ENCODE results near the gene PNMA6F. TPM values are rescaled to one million over a fixed set of nuclear protein-coding genes. Genes with fewer than 3 reads are reported as not detected.

Gene PNMA6F
- not detected in 2 replicates for total RNA-seq (2014; rRNA removed; shearing (Covaris generic))
- polyA plus RNA-seq (2014; cell fraction: nucleus; rRNA removed): not detected in 2 replicates

GRCh38 chrX:153321381-153322124, at the start of gene PNMA6F:
Gene PNMA6F (minus strand): TSS chrX:153321767. CDS start chrX:153320674, 1,093 bp downstream.
- DNase-seq (ENCODE audit: extremely low read depth, low read depth): no peak

DNA sequence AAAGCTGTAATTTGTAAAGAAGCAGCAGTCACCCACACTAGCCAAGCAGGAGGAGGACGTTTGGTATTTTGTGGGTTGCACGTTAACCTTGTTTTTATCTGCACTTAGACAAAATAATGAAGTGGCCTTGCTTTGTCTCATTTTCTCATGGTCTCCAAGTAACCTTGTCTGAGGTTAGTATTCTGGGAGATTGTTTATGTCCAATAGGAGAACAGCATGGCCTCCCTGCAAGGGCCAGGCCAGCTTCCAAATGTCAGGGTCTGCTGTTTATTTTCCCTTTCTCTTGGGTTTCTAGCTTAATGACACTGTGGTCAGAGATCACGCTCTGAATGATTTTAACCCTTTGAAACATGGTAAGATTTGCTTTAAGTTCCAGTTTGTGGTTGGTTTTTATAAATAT, 49.7 kb upstream of the PNMA6F start:
- DNase-seq (ENCODE audit: extremely low read depth, low read depth): no peak

GRCh38 chrX:153370293-153371055, 48.9 kb upstream of the PNMA6F start:
- no peak for DNase-seq (ENCODE audit: extremely low read depth, low read depth)

DNA sequence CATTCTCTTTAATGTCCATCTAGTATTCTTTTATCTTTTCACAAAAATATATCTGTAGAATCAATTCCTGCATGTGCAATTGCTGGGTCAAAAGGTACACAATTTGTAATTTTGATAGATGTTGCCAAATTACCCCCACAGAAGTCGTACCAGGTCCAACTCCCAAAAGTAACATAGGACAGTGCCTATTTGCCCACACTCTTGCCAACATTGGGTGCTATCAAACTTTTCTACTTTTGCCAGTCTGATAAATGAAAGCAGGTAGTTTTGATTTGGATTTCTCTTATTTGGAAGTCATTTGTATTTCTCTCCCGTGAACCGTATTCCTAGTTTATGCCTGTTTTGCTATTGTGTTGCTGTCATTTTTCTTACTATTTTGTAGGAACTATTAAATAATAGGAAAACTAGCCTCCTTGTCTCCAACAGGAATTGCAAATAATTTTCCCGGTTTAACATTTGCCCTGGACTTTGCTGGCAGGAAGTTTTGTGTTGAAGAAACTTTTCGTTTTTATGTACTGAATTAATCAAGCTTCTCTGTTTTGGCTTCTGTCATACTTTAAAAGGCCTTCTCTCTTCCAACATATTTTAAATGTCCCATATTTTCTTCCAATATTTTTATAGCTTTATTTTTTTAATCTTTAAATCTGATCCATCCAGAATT, 45.4 kb upstream of the PNMA6F start:
- no peak for DNase-seq (ENCODE audit: extremely low read depth, low read depth)

DNA sequence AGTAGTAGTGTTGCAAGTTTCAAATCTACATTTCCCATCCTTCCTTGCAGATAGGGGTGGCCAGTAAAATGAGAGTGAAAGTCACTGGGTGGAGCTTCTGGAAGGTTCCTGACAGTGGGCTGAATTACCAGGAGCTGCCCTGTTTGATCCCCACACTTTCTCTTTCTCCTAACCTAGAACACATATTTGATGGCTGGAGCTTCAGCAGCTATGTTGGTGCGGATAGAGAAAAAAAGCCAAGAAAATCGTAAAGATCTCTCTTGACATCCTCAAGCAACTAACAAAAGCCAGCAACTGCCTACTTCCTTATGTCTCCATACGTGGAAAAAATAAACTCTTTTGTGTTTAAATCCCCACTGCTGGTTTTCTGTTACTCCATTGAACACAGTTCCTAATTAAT, 44.6 kb upstream of the PNMA6F start:
- no peak for DNase-seq (ENCODE audit: extremely low read depth, low read depth)

- no peak for DNase-seq (ENCODE audit: extremely low read depth, low read depth)
Measured at GRCh38 chrX:153365670-153366069, 44.1 kb upstream of the PNMA6F start.

- no peak for DNase-seq (ENCODE audit: extremely low read depth, low read depth)
Measured at GRCh38 chrX:153361781-153362397, 40.3 kb upstream of the PNMA6F start.

GRCh38 chrX:153357877-153358276, 36.3 kb upstream of the PNMA6F start:
- no peak for DNase-seq (ENCODE audit: extremely low read depth, low read depth)

- DNase-seq (ENCODE audit: extremely low read depth, low read depth): no peak
Measured at GRCh38 chrX:153353416-153353815, 31.8 kb upstream of the PNMA6F start.

DNA sequence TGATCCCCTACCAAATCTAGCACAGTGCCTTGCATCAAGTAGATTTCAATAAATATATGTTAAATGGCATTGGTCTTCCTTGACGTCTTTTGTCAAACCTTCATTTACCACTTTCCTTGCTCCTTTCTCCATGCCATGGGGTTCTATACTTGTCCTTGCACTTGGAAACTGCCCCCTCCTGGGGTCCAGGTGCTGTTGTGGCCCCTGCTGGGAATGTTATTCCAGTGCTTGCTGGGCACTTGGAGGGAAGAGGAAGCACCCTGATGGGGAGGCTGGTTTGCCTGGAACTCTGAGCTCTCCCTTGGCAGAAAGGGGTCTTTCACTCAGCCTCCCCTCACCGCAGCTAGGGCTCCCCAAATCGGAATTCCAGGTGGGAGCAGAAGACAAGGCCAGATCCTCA, 31.3 kb upstream of the PNMA6F start:
- DNase-seq (ENCODE audit: extremely low read depth, low read depth): no peak

GRCh38 chrX:153351981-153352380, 30.4 kb upstream of the PNMA6F start:
- DNase-seq (ENCODE audit: extremely low read depth, low read depth): no peak

DNA sequence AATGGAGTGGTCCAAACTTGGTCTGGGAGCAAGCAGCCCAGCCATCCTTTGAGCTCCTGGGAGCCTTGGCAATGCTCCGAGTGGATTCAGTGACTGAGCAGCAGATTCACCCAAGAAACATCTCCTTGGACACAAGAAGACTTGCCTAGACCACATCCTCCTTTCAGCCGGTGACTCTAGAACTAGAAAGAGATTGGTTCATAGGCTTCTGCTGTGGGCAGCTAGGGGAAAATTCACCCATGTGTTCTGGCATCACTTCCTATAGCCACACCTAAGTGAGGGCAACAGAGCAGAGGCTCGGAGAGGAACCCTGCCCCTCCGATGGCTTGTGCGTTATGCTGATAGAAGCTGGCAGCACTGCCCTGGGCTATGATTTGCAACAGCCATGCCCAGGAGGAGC, 28.4 kb upstream of the PNMA6F start:
- DNase-seq (ENCODE audit: extremely low read depth, low read depth): no peak

DNA sequence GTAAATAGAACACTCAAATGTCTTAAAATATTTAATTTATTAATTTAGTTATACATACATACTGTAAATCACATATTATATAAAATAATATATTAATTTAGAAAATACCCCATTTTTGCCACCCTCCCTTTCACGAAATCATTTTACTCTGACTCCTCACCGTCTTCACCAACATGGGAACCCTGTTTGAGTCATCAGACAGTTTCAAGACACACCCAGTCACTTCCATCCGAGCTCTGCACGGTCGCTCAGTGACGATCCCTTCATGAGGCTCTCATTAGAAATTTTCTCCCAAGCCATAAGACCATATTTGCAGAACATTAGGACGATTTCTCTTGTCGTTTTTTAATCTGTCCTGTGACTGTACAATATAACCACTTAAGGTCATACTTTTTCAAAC, 26.9 kb upstream of the PNMA6F start:
- DNase-seq (ENCODE audit: extremely low read depth, low read depth): no peak

DNA sequence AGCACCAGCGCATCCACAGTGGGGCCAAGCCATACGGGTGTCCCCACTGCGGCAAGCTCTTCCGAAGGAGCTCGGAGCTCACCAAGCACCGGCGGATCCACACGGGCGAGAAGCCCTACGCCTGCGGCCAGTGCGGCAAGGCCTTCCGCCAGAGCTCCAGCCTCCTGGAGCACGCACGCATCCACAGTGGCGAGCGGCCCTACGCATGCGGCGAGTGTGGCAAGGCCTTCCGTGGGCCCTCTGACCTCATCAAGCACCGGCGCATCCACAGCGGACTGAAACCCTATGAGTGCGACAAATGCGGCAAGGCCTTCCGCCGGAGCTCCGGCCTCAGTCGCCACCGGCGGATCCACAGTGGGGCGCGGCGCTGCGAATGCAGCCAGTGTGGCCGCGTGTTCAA, 26.0 kb upstream of the PNMA6F start:
- DNase-seq (ENCODE audit: extremely low read depth, low read depth): no peak

- no peak for DNase-seq (ENCODE audit: extremely low read depth, low read depth)
Measured at GRCh38 chrX:153343674-153344073, 22.1 kb upstream of the PNMA6F start.

DNA sequence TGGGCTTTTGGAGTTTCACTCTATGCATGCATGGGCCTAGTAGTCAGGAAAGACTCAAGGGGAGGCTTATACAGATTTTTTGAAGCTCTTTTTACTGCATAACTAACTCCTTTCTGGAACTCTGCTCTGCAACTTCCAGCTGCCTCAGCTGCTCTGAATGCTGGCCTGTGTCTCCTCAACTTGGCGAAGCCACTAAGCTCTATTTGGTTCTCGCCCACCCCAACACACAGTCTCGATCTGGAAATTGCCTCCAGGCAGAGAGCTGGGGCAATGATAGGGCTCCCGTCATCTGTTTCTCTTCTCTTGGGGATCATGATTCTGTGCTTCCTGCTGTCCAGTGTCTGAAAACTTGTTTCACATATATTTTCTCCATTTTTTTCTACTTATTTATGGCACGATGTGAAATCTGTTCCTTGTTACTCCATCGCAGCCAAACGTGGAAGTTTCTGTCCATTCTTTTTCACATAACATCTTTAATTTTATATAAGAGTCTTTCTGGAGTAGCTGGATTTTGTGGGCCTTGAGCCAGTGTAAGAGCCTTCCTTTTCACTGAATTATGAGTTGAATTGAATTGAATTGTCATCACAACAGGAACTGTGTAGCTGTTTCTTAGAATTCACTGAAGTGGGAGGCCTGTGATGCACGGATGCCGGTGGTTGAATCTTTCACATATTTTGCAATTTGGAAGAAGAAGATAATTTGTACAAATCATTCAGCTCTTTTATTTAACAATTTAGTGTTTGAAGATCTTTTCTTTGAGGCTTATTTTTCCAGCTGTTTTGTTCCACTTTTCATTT, 21.4 kb upstream of the PNMA6F start:
- no peak for DNase-seq (ENCODE audit: extremely low read depth, low read depth)

DNA sequence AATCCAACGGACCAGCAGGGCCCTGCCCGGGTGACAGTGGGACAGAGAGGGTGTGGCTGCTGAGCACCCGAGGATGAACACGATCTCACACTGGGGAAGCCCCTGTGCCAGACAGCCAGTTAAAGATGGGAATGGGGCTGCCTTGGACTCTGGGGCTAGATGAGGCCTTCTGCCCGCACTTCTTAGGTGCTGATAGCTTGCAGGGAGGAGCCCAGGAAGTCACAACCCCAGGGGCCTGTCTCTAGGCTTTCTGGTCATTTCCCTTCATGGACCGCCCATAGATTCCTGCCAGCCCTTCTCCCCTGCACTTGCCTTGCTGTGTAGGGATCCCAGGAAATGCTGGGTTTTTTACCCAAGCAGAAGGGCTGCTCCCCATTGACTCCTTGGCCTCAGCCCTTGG, 18.5 kb upstream of the PNMA6F start:
- DNase-seq (ENCODE audit: extremely low read depth, low read depth): no peak

- no peak for DNase-seq (ENCODE audit: extremely low read depth, low read depth)
Measured at GRCh38 chrX:153339662-153340061, 18.1 kb upstream of the PNMA6F start.

DNA sequence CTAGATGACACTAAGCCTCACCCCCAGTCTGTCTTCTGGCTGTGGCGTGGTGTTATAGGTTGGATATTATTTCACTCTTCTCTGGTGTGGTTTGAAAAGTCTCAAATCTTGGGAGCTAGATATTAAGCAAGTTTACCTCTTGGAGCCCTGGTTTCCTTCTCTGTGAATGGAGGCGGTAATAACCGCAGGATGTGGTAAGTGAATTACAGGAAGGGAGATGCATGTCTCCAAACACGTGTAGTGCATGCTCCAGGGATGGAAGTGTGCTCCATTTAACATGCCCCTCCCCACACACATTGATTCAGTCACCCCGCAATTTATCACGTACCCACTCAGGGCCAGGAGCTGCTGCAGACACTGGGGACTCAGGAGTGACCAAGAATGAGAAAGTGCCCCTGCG, 17.3 kb upstream of the PNMA6F start:
- DNase-seq (ENCODE audit: extremely low read depth, low read depth): no peak

GRCh38 chrX:153336988-153337387, 15.4 kb upstream of the PNMA6F start:
- DNase-seq (ENCODE audit: extremely low read depth, low read depth): no peak

All from NCI-H460 (cell line).